Coronary artery (tissue), 2 donors: Measurements from ENCODE around the gene LEO1.

Experiments
- DNase-seq: peaks from one replicate; pipeline ENCODE4 v3.0.0-alpha.2; 2017; ENCODE audit warnings: low spot score
- H3K27ac ChIP-seq, 2 donors: fragments of 200-600 bp; sonication (generic); one replicate each; pipeline ENCODE4 v1.5.1; 2016 to 2019
- H3K4me3 ChIP-seq: fragments of 200-600 bp; sonication (generic); 2 replicates; pipeline ENCODE4 v1.5.1; 2016; ENCODE audit warnings: mild to moderate bottlenecking, moderate library complexity
- TF ChIP-seq, protein P1 (sequence below): fragments of 200-600 bp; sonication (generic); IDR thresholded peaks from one replicate; pipeline ENCODE4 v1.5.1; 2019; ENCODE audit warnings: antibody characterized with exemption

LEO1 gene

DNA sequence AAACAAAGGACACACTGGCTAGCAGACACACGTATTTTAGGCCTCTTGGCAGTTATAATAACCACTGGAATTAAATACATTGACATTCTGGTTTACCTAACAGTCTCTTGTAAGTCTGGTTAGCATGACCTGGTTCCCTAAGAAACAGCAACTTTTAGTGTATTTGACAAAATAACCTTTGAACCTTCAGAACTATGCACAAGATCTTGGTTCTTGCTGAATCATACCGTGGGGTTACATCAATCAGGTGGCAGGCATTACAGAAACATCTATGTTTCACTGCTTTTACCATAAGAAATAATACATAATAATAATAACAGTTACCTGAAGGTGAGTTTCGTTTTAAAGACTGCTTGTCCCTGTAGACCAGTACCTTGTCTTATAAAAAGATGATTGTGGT, 18.8 kb downstream of the LEO1 start:
- Histone ChIP-seq H3K4me3 (no peak overlapping the region), H3K27ac (no peak overlapping the region)
- no peak for DNase-seq
- TF ChIP-seq, protein P1, sequence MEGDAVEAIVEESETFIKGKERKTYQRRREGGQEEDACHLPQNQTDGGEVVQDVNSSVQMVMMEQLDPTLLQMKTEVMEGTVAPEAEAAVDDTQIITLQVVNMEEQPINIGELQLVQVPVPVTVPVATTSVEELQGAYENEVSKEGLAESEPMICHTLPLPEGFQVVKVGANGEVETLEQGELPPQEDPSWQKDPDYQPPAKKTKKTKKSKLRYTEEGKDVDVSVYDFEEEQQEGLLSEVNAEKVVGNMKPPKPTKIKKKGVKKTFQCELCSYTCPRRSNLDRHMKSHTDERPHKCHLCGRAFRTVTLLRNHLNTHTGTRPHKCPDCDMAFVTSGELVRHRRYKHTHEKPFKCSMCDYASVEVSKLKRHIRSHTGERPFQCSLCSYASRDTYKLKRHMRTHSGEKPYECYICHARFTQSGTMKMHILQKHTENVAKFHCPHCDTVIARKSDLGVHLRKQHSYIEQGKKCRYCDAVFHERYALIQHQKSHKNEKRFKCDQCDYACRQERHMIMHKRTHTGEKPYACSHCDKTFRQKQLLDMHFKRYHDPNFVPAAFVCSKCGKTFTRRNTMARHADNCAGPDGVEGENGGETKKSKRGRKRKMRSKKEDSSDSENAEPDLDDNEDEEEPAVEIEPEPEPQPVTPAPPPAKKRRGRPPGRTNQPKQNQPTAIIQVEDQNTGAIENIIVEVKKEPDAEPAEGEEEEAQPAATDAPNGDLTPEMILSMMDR, result no peak

DNA sequence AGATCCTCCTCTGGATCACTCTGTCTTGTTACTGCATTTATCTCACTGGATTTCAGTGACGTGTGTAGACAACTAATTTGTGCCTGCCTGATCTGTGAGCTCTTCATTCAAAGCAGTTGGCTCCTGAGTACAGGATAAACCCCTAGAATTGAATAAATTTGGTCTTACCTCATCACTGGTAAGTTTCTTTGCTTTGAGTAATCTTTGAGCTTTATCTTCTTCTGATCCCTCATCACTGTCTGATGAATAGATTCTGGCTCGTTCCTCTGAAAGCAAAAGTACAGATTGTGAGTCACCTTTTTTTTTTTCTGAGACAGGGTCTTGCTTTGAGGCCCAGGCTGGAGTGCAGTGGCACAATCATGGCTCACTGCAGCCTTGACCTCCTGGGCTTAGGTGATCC, 24.5 kb downstream of the LEO1 start:
- Histone ChIP-seq H3K27ac (no peak overlapping the region), H3K4me3 (no peak overlapping the region)
- TF ChIP-seq, protein P1, result no peak
- no peak for DNase-seq

DNA sequence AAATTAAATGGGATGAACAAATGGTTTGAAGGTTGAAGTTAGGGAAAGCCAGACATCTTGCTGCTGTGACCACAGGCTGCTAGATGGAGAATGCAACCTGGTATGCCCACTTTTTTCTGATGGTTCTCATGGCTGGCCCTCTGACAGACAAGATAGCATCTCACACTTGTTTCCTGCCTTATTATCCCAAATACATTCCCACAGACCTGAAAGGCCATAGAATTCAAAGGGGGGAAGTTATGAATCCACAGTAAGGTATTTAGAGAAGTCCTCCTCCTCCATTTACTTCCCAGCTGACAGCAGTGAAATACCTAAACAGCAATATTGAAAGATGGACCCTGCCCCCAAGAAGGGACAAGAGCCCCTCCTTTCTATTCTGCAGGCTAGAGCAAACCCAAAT, 32.4 kb downstream of the LEO1 start:
- TF ChIP-seq, protein P1, result no peak
- no peak overlapping the region for H3K27ac ChIP-seq
- no peak for DNase-seq
- no peak overlapping the region for H3K4me3 ChIP-seq

DNA sequence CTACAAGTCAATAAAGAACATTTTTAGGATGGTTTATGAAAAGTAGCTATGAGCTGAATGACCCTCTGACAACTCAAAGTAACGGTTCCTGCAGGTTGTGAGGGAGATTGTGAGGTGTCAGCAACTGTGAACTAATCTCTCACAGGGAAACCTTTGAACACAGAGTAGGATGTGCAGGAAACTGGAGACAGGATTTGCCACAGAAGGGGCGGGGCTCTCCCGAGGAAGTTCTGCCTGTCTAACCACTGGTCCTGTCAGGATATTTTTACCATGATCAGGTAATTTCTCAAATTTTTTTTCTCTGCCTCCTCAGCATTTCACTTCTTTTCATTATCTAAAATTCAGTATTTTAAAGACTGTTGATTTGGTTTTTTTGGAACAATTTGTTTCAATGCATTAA, 33.3 kb downstream of the LEO1 start:
- H3K27ac ChIP-seq, result no peak overlapping the region
- H3K4me3 ChIP-seq, result no peak overlapping the region
- TF ChIP-seq, protein P1, result no peak
- no peak for DNase-seq

DNA sequence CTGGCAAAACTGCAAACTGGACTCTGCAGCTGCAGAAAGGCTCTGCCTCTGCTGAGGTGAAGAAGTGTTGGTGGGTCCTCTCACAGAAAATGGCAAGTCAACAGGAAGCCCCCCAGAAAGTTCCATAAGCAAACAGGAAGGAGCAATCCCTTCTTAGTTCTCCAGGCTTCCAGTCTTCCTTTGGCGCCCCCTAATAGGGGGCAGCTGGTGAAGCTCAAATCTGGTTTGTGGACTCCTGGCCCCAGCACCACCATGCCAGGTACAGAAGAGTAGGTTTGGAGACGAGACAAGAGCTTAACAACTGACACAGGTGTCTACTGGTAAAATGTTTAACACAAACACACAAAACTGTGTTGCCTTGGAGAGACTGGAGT, 35.5 kb downstream of the LEO1 start:
- no peak overlapping the region for H3K4me3 ChIP-seq
- no peak for DNase-seq
- TF ChIP-seq, protein P1, result no peak
- no peak overlapping the region for H3K27ac ChIP-seq

DNA sequence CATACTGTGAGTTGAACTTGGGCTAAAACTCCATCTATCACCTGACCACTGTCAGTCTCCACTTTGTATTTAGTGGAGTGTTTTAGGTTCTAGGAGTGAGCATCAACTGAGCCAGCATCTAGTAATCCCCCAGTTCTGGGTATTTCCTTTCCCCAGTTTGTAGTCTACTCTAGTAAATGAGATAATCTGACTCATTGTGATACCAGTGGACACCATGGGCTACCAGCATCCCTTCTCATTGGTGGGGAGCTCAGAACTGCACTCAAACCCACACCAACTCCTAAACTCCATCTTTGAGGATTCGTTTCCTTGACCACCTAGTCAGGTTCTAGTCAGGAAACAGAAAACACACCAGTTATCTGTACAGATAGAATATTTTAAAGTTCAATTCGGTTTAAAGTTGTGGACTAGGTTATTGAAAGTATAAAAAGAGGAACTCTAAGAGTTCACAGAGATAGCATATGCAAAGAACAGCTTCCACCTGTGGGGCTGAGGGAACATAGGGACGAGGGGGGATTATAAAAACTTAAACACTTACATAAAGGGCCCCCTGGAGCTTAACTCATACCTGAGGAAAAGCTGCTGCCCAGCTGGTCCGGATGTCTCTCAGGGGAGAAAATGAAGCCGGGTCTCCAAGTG, 36.0 kb downstream of the LEO1 start:
- Histone ChIP-seq H3K4me3 (no peak overlapping the region), H3K27ac (no peak overlapping the region)
- DNase-seq, result no peak
- TF ChIP-seq, protein P1, result no peak

DNA sequence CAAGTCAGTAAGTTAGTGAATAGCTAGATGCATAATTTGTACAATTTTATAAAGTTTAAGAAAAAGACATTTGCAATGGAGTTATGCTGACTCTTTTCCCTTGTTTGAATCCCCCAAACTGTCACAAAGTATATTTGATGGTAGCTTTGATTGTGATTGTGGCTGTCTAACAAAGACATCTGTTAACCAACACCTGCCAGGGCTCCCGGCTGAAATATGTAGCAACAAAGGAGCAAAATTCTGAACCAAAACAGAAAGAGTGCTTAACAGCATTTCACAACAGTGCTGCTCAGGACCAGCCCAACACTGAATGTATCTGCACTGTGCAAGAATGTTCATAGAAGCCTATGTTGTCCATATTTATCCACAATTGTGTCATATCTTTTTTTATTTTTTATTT, 39.4 kb downstream of the LEO1 start:
- Histone ChIP-seq H3K27ac (no peak overlapping the region), H3K4me3 (no peak overlapping the region)
- DNase-seq, result no peak
- TF ChIP-seq, protein P1, result no peak
